SK-N-SH (cell line): Measurements from ENCODE around the gene ALS2CL.

Experiments
- CTCF ChIP-seq: fragments of 200-600 bp; sonication (generic); IDR thresholded peaks from 2 replicates; pipeline ENCODE4 v1.6.1; 2017; ENCODE audit warnings: antibody characterized with exemption, mild to moderate bottlenecking, moderate library complexity
- EP300 ChIP-seq, 2 experiments: IDR thresholded peaks; 2 replicates each; pipeline versions ENCODE4 v1.4.0 to v1.6.1; 2012; ENCODE audit warnings: borderline replicate concordance in 1 of 2, low read depth in 1 of 2, low read length in 1 of 2
- RAD21 ChIP-seq: IDR thresholded peaks from 2 replicates; pipeline ENCODE4 v1.6.1; 2012; ENCODE audit warnings: mild to moderate bottlenecking, low read length
- RCOR1 ChIP-seq: fragments of 150-350 bp; IDR thresholded peaks from 2 replicates; pipeline ENCODE4 v1.6.1; 2017; ENCODE audit warnings: antibody characterized with exemption, low read length
- REST ChIP-seq: IDR thresholded peaks from 2 replicates; pipeline ENCODE4 v1.6.1; 2012; ENCODE audit warnings: mild to moderate bottlenecking, low read depth, low read length, moderate library complexity
- SMC3 ChIP-seq: IDR thresholded peaks from 2 replicates; pipeline ENCODE4 v1.6.1; 2012; ENCODE audit warnings: low read depth, low read length, improper control_type of control experiment
- YY1 ChIP-seq: IDR thresholded peaks from 2 replicates; pipeline ENCODE4 v1.4.0; 2012; ENCODE audit warnings: low read depth, mild to moderate bottlenecking

GRCh38 chr3:46711305-46711704 is 17.8 kb upstream of the ALS2CL start:
- TF ChIP-seq RCOR1 (no peak), EP300 (IDR thresholded peaks at IDR 0.05; ENCODE audit: borderline replicate concordance in 1 of 2, low read depth in 1 of 2, low read length in 1 of 2) (no peak), REST (no peak), CTCF (no peak), RAD21 (no peak), YY1 (no peak), SMC3 (no peak)
